Measurements from ENCODE around the gene P4HA2.

The P4HA2 gene

GRCh38 chr5:132204371-132205135, 23.1 kb downstream of the P4HA2 start:
- DNase-seq (ENCODE audit: extremely low read depth in 1 of 2, low read depth in 1 of 2): no peak

- no peak for DNase-seq (ENCODE audit: extremely low read depth in 1 of 2, low read depth in 1 of 2)
These were observed 23.7 kb downstream of the P4HA2 start for GRCh38 chr5:132203916-132204315.

- DNase-seq (ENCODE audit: extremely low read depth in 1 of 2, low read depth in 1 of 2): no peak
These were observed 24.2 kb downstream of the P4HA2 start for GRCh38 chr5:132203464-132203818.

GRCh38 chr5:132202711-132203463, 24.8 kb downstream of the P4HA2 start:
- DNase-seq (ENCODE audit: extremely low read depth in 1 of 2, low read depth in 1 of 2): no peak

GRCh38 chr5:132199116-132199680, 28.5 kb downstream of the P4HA2 start:
- no peak for DNase-seq (ENCODE audit: extremely low read depth in 1 of 2, low read depth in 1 of 2)

GRCh38 chr5:132198571-132198970, 29.1 kb downstream of the P4HA2 start:
- DNase-seq (ENCODE audit: extremely low read depth in 1 of 2, low read depth in 1 of 2): no peak

GRCh38 chr5:132195727-132196126, 31.9 kb downstream of the P4HA2 start:
- DNase-seq (ENCODE audit: extremely low read depth in 1 of 2, low read depth in 1 of 2): no peak

- no peak for DNase-seq (ENCODE audit: extremely low read depth in 1 of 2, low read depth in 1 of 2)
These were observed 34.4 kb downstream of the P4HA2 start for GRCh38 chr5:132193165-132193694.

GRCh38 chr5:132190161-132190817, 37.4 kb downstream of the P4HA2 start:
- no peak for DNase-seq (ENCODE audit: extremely low read depth in 1 of 2, low read depth in 1 of 2)

GRCh38 chr5:132184588-132184987, 43.1 kb downstream of the P4HA2 start:
- DNase-seq (ENCODE audit: extremely low read depth in 1 of 2, low read depth in 1 of 2): no peak

- no peak for DNase-seq (ENCODE audit: extremely low read depth in 1 of 2, low read depth in 1 of 2)
These were observed 43.9 kb downstream of the P4HA2 start for GRCh38 chr5:132183723-132184122.

- no peak for DNase-seq (ENCODE audit: extremely low read depth in 1 of 2, low read depth in 1 of 2)
These were observed 45.2 kb downstream of the P4HA2 start for GRCh38 chr5:132182359-132183040.

- no peak for DNase-seq (ENCODE audit: extremely low read depth in 1 of 2, low read depth in 1 of 2)
These were observed 46.5 kb downstream of the P4HA2 start for GRCh38 chr5:132181011-132181629.

GRCh38 chr5:132180134-132180745, 47.4 kb downstream of the P4HA2 start:
- DNase-seq (ENCODE audit: extremely low read depth in 1 of 2, low read depth in 1 of 2): no peak

GRCh38 chr5:132179405-132179804, 48.2 kb downstream of the P4HA2 start:
- DNase-seq (ENCODE audit: extremely low read depth in 1 of 2, low read depth in 1 of 2): no peak

- DNase-seq (ENCODE audit: extremely low read depth in 1 of 2, low read depth in 1 of 2): no peak
These were observed 49.9 kb downstream of the P4HA2 start for GRCh38 chr5:132177691-132178149.

GRCh38 chr5:132176987-132177386, 50.7 kb downstream of the P4HA2 start:
- DNase-seq (ENCODE audit: extremely low read depth in 1 of 2, low read depth in 1 of 2): no peak

GRCh38 chr5:132176521-132176945, 51.1 kb downstream of the P4HA2 start:
- peak in 1 of 2 donors; percentile 5 for DNase-seq (ENCODE audit: extremely low read depth in 1 of 2, low read depth in 1 of 2)

GRCh38 chr5:132162945-132163344, 64.7 kb downstream of the P4HA2 start:
- no peak for DNase-seq (ENCODE audit: extremely low read depth in 1 of 2, low read depth in 1 of 2)

All from stimulated activated CD8-positive, alpha-beta memory T cell treated with anti-CD3 and anti-CD28 coated beads, Interleukin-7, amount 100 ng/mL, for 48 hours (primary cell).